PC-9 (cell line): Measurements from ENCODE around the gene DHX38.

Source experiments
- CTCF ChIP-seq: fragments of 200-600 bp; sonication (generic); conservative IDR thresholded peaks from 2 replicates; pipeline ENCODE4 v1.6.1; 2017; ENCODE audit warnings: mixed run types, antibody characterized with exemption, mild to moderate bottlenecking, moderate library complexity
- EZH2 ChIP-seq: fragments of 200-600 bp; sonication (generic); IDR thresholded peaks from 2 replicates; pipeline ENCODE4 v1.8.0; 2017; ENCODE audit warnings: antibody characterized with exemption, low read depth

GRCh38 chr16:72093448-72094265 lies at the start of gene DHX38, which contains the start of gene TXNL4B:
- TF ChIP-seq CTCF (no peak), EZH2 (no peak)
